GM23338 (cell line): ENCODE data around the gene HBQ1.

Source experiments
- CREB1 ChIP-seq: fragments of 250-450 bp; sonication (Bioruptor Pico); IDR thresholded peaks from 2 replicates; pipeline ENCODE4 v1.5.0; 2020; ENCODE audit warnings: low read depth, mild to moderate bottlenecking, moderate library complexity
- CTCF ChIP-seq, 2 experiments: fragments of 200-600 bp in 1 of 2; sonication (generic) in 1 of 2; conservative IDR thresholded peaks; 2 replicates each; pipeline versions ENCODE4 v1.5.1 to v1.6.1; 2016 to 2017; ENCODE audit warnings: antibody characterized with exemption in 2 of 2, low read depth in 2 of 2, mild to moderate bottlenecking in 2 of 2, moderate library complexity in 1 of 2
- EZH2 ChIP-seq: fragments of 200-600 bp; sonication (generic); IDR thresholded peaks from one replicate; pipeline ENCODE4 v1.8.0; 2017; ENCODE audit warnings: antibody characterized with exemption, mild to moderate bottlenecking, low read depth; ENCODE audit not compliant: unreplicated experiment
- EZH2phosphoT487 ChIP-seq: fragments of 200-600 bp; sonication (generic); IDR thresholded peaks from one replicate; pipeline ENCODE4 v1.8.1; 2018; ENCODE audit warnings: antibody characterized with exemption; ENCODE audit not compliant: unreplicated experiment
- STAT1 ChIP-seq: IDR thresholded peaks from one replicate; pipeline ENCODE4 v1.6.1; 2016; ENCODE audit warnings: antibody characterized with exemption; ENCODE audit not compliant: unreplicated experiment

DNA sequence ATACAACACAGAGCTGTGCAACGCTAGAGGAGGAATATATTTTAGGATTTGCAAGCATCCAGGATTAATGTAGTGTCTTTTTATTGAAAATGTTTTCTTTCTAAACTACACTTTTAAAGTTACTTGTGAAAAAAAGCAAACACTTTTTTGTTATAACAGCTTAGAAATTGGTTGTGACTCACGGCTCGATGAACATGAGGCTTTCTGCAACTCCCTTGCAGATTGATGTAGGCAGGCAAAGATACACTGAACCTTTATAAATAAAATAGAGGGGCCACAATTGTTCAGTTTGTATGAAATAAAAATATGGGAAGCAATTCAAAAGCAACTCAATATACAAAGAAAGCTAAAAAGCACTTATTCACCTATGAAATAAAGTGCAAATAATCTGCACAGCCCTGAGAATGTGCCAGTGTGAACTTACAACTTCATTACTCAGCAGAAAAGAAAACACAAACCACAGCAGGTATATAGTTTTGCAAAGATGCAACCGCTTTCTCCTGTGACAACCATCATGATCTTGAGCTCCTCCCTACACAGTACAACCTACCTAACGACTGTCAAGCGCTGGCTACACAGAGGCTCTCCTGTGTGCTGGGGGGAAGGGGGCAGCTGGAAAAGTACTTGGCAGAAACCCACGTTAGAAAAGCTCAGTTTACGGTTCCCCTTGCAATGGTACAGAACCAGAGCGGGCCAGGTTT lies 48.0 kb downstream of the HBQ1 start:
- no peak for TF ChIP-seq CTCF (conservative IDR thresholded peaks at IDR 0.05; ENCODE audit: low read depth in 2 of 2)
- TF ChIP-seq CREB1 (CRISPR knock-in tag) = no peak
- TF ChIP-seq EZH2 = no peak
- no peak for TF ChIP-seq STAT1
- no peak for TF ChIP-seq EZH2phosphoT487
